Activated naive CD8-positive, alpha-beta T cell (primary cell): ENCODE results near the gene ANKRD17.

Experiments used
- H3K27ac Mint-ChIP-seq: one replicate; pipeline ENCODE4 v1.8.0; 2021; ENCODE audit warnings: mixed read lengths
- H3K27me3 Mint-ChIP-seq: one replicate; pipeline ENCODE4 v1.8.0; 2021; ENCODE audit warnings: mixed read lengths
- H3K36me3 Mint-ChIP-seq: one replicate; pipeline ENCODE4 v1.8.0; 2021; ENCODE audit warnings: mixed read lengths
- H3K4me1 Mint-ChIP-seq: one replicate; pipeline ENCODE4 v1.8.0; 2021; ENCODE audit warnings: low read depth, mixed read lengths
- H3K4me3 Mint-ChIP-seq: one replicate; pipeline ENCODE4 v1.8.0; 2021; ENCODE audit warnings: mild to moderate bottlenecking, mixed read lengths
- H3K9me3 Mint-ChIP-seq: one replicate; pipeline ENCODE4 v1.8.0; 2021; ENCODE audit warnings: low read depth, mixed read lengths

Gene ANKRD17

GRCh38 chr4:73193155-73193554 is 65.4 kb downstream of the ANKRD17 start:
- no peak overlapping the region for H3K4me3 Mint-ChIP-seq
- no peak overlapping the region for H3K27ac Mint-ChIP-seq
- peaks cover 9% of the 10 kb centered on the region for H3K36me3 Mint-ChIP-seq
- H3K9me3 Mint-ChIP-seq = no peaks in the 10 kb centered on the region
- peaks cover 35% of the 10 kb centered on the region for H3K4me1 Mint-ChIP-seq
- no peaks in the 10 kb centered on the region for H3K27me3 Mint-ChIP-seq

- Mint-ChIP-seq H3K9me3 (no peaks in the 10 kb centered on the region), H3K4me3 (no peak overlapping the region), H3K27ac (peak overlapping the region; percentile 58), H3K27me3 (no peaks in the 10 kb centered on the region), H3K4me1 (peaks cover 41% of the 10 kb centered on the region), H3K36me3 (peaks cover 13% of the 10 kb centered on the region)
Measured at GRCh38 chr4:73189274-73189810, 69.3 kb downstream of the ANKRD17 start.

- peaks cover 41% of the 10 kb centered on the region for H3K4me1 Mint-ChIP-seq
- H3K36me3 Mint-ChIP-seq = peaks cover 19% of the 10 kb centered on the region
- no peak overlapping the region for H3K27ac Mint-ChIP-seq
Measured at GRCh38 chr4:73187325-73187724, 71.3 kb downstream of the ANKRD17 start.

GRCh38 chr4:73185903-73186302 is 72.7 kb downstream of the ANKRD17 start:
- no peak overlapping the region for H3K4me3 Mint-ChIP-seq
- H3K36me3 Mint-ChIP-seq = peaks cover 19% of the 10 kb centered on the region
- H3K4me1 Mint-ChIP-seq = peaks cover 45% of the 10 kb centered on the region
- no peak overlapping the region for H3K27ac Mint-ChIP-seq
- no peaks in the 10 kb centered on the region for H3K9me3 Mint-ChIP-seq
- H3K27me3 Mint-ChIP-seq = no peaks in the 10 kb centered on the region

More at GRCh38 chr4:73187325-73187724, 71.3 kb downstream of the ANKRD17 start:
- no peaks in the 10 kb centered on the region for H3K9me3 Mint-ChIP-seq
- no peaks in the 10 kb centered on the region for H3K27me3 Mint-ChIP-seq
- H3K4me3 Mint-ChIP-seq = no peak overlapping the region

- H3K27me3 Mint-ChIP-seq = no peaks in the 10 kb centered on the region
- peaks cover 20% of the 10 kb centered on the region for H3K36me3 Mint-ChIP-seq
- H3K4me3 Mint-ChIP-seq = no peak overlapping the region
- no peaks in the 10 kb centered on the region for H3K9me3 Mint-ChIP-seq
- H3K27ac Mint-ChIP-seq = no peak overlapping the region
- peaks cover 40% of the 10 kb centered on the region for H3K4me1 Mint-ChIP-seq
Measured at GRCh38 chr4:73181231-73181630, 77.4 kb downstream of the ANKRD17 start.

GRCh38 chr4:73178389-73178788 is 80.2 kb downstream of the ANKRD17 start:
- Mint-ChIP-seq H3K27ac (no peak overlapping the region), H3K4me3 (no peak overlapping the region), H3K9me3 (peaks cover 17% of the 10 kb centered on the region), H3K4me1 (peaks cover 54% of the 10 kb centered on the region), H3K27me3 (no peaks in the 10 kb centered on the region), H3K36me3 (peaks cover 40% of the 10 kb centered on the region)

- peaks cover 34% of the 10 kb centered on the region for H3K4me1 Mint-ChIP-seq
- no peaks in the 10 kb centered on the region for H3K27me3 Mint-ChIP-seq
- H3K9me3 Mint-ChIP-seq = peaks cover 21% of the 10 kb centered on the region
- H3K4me3 Mint-ChIP-seq = no peak overlapping the region
- peaks cover 65% of the 10 kb centered on the region for H3K36me3 Mint-ChIP-seq
- no peak overlapping the region for H3K27ac Mint-ChIP-seq
Measured at GRCh38 chr4:73172161-73172560, 86.4 kb downstream of the ANKRD17 start.

GRCh38 chr4:73170518-73171198 is 87.9 kb downstream of the ANKRD17 start:
- H3K4me1 Mint-ChIP-seq = peaks cover 32% of the 10 kb centered on the region
- no peak overlapping the region for H3K4me3 Mint-ChIP-seq
- H3K27ac Mint-ChIP-seq = no peak overlapping the region
- H3K36me3 Mint-ChIP-seq = peaks cover 62% of the 10 kb centered on the region
- no peaks in the 10 kb centered on the region for H3K27me3 Mint-ChIP-seq
- H3K9me3 Mint-ChIP-seq = peaks cover 19% of the 10 kb centered on the region

GRCh38 chr4:73166212-73166611 is 92.4 kb downstream of the ANKRD17 start:
- no peaks in the 10 kb centered on the region for H3K9me3 Mint-ChIP-seq
- peaks cover 34% of the 10 kb centered on the region for H3K36me3 Mint-ChIP-seq
- H3K27ac Mint-ChIP-seq = no peak overlapping the region
- H3K27me3 Mint-ChIP-seq = no peaks in the 10 kb centered on the region
- no peak overlapping the region for H3K4me3 Mint-ChIP-seq
- H3K4me1 Mint-ChIP-seq = peaks cover 3% of the 10 kb centered on the region

GRCh38 chr4:73161527-73162185 is 96.9 kb downstream of the ANKRD17 start:
- H3K9me3 Mint-ChIP-seq = no peaks in the 10 kb centered on the region
- peaks cover 3% of the 10 kb centered on the region for H3K4me1 Mint-ChIP-seq
- no peaks in the 10 kb centered on the region for H3K27me3 Mint-ChIP-seq
- H3K36me3 Mint-ChIP-seq = peaks cover 30% of the 10 kb centered on the region
- peak overlapping the region; percentile 42 for H3K27ac Mint-ChIP-seq
- no peak overlapping the region for H3K4me3 Mint-ChIP-seq

GRCh38 chr4:73156394-73156793 is 102.2 kb downstream of the ANKRD17 start:
- Mint-ChIP-seq H3K4me1 (no peaks in the 10 kb centered on the region), H3K27me3 (no peaks in the 10 kb centered on the region), H3K4me3 (no peak overlapping the region), H3K36me3 (peaks cover 21% of the 10 kb centered on the region), H3K27ac (peak overlapping the region; percentile 35), H3K9me3 (no peaks in the 10 kb centered on the region)

GRCh38 chr4:73152893-73153292 is 105.7 kb downstream of the ANKRD17 start:
- Mint-ChIP-seq H3K4me3 (no peak overlapping the region), H3K36me3 (peaks cover 15% of the 10 kb centered on the region), H3K9me3 (no peaks in the 10 kb centered on the region), H3K27ac (no peak overlapping the region), H3K27me3 (no peaks in the 10 kb centered on the region), H3K4me1 (no peaks in the 10 kb centered on the region)

- H3K9me3 Mint-ChIP-seq = no peaks in the 10 kb centered on the region
- H3K27me3 Mint-ChIP-seq = no peaks in the 10 kb centered on the region
- no peak overlapping the region for H3K4me3 Mint-ChIP-seq
- H3K4me1 Mint-ChIP-seq = peaks cover 10% of the 10 kb centered on the region
- H3K27ac Mint-ChIP-seq = no peak overlapping the region
- peaks cover 9% of the 10 kb centered on the region for H3K36me3 Mint-ChIP-seq
Measured at GRCh38 chr4:73142995-73143547, 115.5 kb downstream of the ANKRD17 start.

- H3K27me3 Mint-ChIP-seq = no peaks in the 10 kb centered on the region
- H3K9me3 Mint-ChIP-seq = no peaks in the 10 kb centered on the region
- no peak overlapping the region for H3K27ac Mint-ChIP-seq
Measured at GRCh38 chr4:73139991-73140390, 118.6 kb downstream of the ANKRD17 start.

GRCh38 chr4:73139245-73139644 is 119.4 kb downstream of the ANKRD17 start:
- Mint-ChIP-seq H3K4me3 (no peak overlapping the region), H3K4me1 (peaks cover 12% of the 10 kb centered on the region), H3K9me3 (no peaks in the 10 kb centered on the region), H3K36me3 (peaks cover 12% of the 10 kb centered on the region), H3K27me3 (no peaks in the 10 kb centered on the region), H3K27ac (no peak overlapping the region)

More at GRCh38 chr4:73139991-73140390, 118.6 kb downstream of the ANKRD17 start:
- Mint-ChIP-seq H3K4me3 (no peak overlapping the region), H3K4me1 (peaks cover 12% of the 10 kb centered on the region), H3K36me3 (peaks cover 8% of the 10 kb centered on the region)
